SH-SY5Y (cell line): ENCODE data around the gene CFAP65.

Experiments used
- GATA2 ChIP-seq: IDR thresholded peaks from 2 replicates; pipeline ENCODE4 v1.6.1; 2011; ENCODE audit warnings: mild to moderate bottlenecking, low read depth, low read length
- GATA3 ChIP-seq: IDR thresholded peaks from 2 replicates; pipeline ENCODE4 v1.6.1; 2011; ENCODE audit warnings: low read depth, mild to moderate bottlenecking, low read length, moderate library complexity

Gene CFAP65

GRCh38 chr2:218958276-218958675 is 83.0 kb downstream of the CFAP65 start:
- no peak for TF ChIP-seq GATA2
- TF ChIP-seq GATA3 = no peak

GRCh38 chr2:218957671-218958070 is 83.6 kb downstream of the CFAP65 start:
- TF ChIP-seq GATA3 = no peak

- TF ChIP-seq GATA3 = no peak
- TF ChIP-seq GATA2 = no peak
Observed at GRCh38 chr2:218956039-218956438, 85.3 kb downstream of the CFAP65 start.

- peak; percentile 32; the same call in 1 of the 2 replicates for TF ChIP-seq GATA2
- TF ChIP-seq GATA3 = no peak
Observed at GRCh38 chr2:218954541-218955300, 86.6 kb downstream of the CFAP65 start.

GRCh38 chr2:218953366-218953954 is 87.9 kb downstream of the CFAP65 start:
- TF ChIP-seq GATA3 (no peak), GATA2 (no peak)
